Central memory CD4-positive, alpha-beta T cell (primary cell): ENCODE data around the gene EN1.

Experiments
- DNase-seq: peaks from one replicate; pipeline ENCODE4 v3.0.0; 2022

The EN1 gene

GRCh38 chr2:118816669-118817068 is 30.8 kb downstream of the EN1 start:
- DNase-seq: no peak

GRCh38 chr2:118815731-118816130 is 31.7 kb downstream of the EN1 start:
- DNase-seq: no peak

DNA sequence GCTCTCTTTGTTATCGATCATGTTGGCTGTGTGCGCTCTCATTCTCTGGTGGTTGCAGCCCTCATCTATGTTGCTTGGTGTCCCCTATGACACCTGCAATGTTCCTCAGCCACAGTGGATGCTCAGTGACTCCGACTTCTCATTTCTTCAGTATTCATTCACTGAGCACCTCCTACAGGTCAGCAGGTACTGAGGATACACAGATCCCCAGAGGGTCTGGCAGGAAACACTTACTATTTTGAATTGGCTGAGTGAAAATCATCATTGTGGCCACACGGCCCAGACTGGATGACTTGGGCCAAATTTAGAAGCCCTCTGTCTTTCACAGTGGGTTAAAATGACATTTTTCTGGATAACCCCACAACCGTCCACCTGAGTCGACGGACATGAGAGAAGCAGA is 32.1 kb downstream of the EN1 start:
- DNase-seq: no peak

DNA sequence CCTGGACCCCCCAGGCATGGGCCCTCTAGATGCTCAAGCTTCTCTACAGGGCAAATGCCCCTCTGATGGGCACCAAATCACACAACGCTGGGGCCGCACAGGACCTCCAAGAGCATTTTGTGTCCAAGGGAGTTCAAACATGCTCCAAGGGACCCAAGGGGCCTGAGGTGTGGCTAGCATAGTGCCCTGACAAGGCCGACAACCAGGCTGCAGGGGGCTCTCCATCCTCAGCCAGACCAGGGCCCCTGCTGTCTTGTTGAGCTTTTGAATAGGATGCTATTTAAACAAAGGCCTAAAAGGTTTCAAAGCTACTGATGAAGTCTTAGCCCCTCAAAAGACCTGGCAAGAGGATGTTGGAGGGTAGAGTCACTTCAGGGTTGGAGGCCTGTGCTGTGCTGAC is 33.1 kb downstream of the EN1 start:
- DNase-seq: no peak

DNA sequence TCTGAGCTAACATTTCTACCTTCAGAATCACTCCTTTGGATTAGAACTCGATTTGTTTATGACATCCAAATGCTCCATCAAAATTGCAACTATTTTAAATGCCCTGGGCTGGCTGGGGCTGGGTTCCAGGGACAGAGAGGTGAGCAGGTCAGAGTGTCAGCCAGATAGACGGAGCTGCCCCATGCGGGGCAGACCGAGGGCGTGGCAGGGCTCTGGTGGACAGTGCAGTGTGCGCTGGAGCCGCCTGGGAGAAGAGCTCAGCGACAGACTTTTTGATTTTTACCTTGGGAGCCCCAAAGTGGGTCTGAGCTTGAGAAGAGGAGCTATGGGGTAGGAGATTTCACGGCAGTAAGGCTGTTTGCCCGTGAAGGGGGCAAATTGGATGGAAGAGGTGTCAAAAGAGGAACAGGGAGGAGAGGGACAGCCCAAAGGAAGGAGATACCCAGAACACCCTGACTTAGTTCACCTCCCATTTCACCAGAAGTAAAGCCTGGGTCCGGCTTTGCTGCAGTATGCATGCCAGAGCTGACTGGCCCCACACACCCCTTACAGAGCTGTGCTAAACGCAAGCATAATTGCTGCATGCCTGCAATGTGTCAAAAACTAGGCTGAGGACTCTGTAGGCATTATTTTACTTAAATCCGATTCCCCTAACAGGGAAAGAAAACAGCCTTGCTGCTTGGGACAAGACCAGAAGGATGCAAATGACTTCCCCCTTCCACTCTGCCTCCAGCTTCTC is 33.7 kb downstream of the EN1 start:
- no peak for DNase-seq

GRCh38 chr2:118813111-118813510 is 34.3 kb downstream of the EN1 start:
- no peak for DNase-seq

DNA sequence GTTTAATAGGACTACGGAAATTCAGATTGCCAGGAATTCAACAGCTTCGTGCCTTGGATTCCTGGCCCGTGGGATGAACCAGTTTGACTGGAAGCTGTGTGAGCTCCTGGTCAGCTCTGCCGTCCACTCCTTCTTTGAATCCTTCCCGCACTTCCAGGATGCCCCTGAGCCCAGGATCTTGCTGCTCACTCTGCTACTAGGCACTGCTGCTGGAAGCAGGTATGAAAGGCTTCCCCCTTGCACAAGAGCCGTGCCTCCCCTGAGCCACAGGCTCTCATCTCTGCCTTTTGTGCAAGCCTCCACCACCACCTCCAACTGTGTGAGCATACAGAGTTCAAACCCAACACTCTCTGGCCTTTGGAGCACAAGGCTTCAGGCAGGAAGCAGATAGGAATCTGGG is 34.9 kb downstream of the EN1 start:
- DNase-seq: no peak

- DNase-seq: no peak
These were observed 35.8 kb downstream of the EN1 start for GRCh38 chr2:118811514-118812115.

- DNase-seq: no peak
These were observed 36.7 kb downstream of the EN1 start for GRCh38 chr2:118810766-118811165.

DNA sequence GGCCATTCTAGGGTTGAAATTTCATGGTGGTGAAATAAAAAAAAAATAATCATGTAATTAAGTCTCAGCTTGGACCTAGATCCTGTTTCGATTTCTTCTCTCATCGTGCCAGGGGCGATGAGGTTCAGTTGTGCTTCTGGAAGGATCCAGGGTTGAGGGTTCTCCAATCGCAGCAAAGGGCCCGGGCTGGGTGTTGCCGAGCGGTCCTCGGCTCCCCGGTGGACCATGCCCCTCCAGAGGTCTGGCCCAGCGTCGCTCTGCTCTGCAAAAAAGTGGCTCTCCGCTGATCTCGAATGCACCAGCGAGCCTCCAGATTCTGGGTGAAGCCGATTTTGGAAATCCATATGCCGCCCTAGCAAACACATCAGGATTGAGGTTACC is 39.0 kb downstream of the EN1 start:
- no peak for DNase-seq

- DNase-seq: no peak
These were observed 39.6 kb downstream of the EN1 start for GRCh38 chr2:118807668-118808428.

DNA sequence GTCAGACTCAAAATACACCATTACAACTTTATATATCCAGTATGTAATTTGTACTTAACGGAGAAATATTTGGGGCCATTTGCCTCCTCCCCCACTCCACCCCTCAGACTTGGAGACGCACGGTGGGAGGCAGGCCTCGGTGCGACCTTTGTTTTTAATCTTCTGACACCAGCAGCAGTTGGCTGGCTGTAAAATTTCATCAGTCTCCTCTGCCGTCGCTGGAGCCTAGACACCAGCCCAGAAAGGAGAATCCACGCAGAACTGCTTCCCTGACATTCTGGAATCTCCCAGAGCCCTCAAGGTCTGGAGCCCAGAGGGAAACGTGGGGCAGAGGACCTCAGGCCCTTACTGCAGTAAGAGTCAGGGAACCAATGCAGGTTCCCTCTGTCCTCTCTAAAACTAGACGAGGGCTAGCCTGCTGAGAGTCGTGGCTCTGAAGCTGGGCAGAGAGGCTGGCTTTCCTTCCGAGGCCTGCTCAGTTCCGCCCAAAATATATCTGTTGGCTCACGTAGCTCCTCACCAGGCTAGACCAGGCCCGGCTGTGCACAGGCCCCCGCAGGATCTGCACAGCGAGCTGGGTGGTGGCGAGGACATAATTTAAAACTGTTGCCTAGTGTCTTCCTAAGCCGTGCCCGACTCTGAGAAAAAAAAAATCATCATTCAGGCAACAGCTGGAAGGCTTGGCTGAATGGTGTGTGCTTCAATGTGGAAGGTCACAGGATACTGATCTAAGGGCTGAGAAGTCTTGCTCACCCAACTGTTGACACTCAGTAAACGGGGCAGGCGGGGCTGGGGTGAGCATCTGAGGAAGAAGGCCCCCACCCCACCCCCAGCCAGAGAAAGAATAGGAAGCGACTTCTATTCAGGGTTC is 40.4 kb downstream of the EN1 start:
- DNase-seq: no peak

DNA sequence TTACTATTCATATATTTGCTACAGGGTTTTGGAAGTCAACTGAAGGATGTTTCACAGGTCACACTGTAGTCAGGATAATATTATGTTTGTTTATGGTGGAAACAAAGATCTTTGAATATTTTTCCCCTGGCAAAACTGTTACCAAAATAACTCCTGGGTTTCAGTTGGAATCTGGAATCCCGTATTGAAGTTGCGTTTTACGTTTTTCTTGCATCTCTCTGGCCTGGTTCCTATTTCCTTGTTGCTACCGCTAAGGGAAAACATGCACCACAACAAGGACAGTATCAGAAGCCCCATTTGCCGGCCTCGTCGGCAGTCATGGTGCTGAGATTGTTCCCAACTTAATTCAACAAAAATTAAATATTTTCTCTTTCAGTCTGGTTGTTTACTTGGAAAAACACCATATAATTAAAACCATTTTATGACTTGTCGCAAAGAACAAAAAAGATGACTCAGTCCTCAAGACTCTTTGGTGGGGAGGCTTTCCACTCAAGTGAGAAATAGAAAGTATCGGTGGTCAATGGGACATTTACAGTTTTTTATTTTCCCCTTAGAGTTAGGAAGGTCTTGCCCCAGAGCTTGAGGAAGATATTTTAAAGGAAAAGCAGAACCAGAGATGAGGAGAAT is 42.3 kb downstream of the EN1 start:
- DNase-seq: no peak

DNA sequence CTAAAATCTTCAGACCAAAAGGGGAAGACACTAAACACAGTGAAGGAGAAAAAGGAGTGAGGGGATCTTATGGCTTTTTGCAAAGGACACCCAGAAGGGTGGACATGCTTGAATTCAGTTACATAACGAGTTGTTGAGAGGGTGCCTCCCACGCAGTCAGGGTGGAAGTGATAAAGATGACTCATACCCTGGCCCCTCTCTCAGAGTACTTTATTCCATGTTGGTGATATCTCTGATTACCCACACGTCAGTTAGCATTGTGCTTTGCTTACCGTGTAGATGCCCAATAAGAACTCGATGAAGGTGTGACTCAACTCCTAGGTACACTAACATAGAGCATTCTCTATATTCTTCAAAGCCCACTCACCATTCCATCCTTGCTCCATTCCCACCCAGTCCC is 44.4 kb downstream of the EN1 start:
- no peak for DNase-seq

DNA sequence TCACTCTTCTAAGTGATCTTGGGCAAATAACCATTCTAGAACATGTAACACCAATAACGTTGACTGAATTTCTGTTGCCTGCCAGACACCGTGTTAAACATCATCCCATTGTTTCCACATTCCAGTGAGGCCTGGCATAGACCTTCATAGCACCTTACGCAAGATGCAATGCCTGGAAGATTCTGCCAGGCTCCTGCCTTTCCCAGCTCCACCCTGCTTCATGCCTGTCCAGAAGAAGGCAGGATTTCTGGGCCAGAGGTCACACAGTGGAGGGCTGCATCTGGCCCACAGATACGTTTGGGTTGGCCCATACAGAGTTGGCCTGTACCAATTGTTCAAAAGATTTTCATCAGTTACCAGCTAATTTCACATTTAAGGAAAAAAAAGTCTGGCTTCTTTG is 46.3 kb downstream of the EN1 start:
- DNase-seq: no peak

GRCh38 chr2:118800736-118801135 is 46.7 kb downstream of the EN1 start:
- no peak for DNase-seq

GRCh38 chr2:118794546-118794945 is 52.9 kb downstream of the EN1 start:
- DNase-seq: no peak
